ENCODE data around the gene WDR59. TPM values are rescaled to one million over a fixed set of nuclear protein-coding genes. Genes with fewer than 3 reads are reported as not detected.

Gene WDR59
- total and polyA plus RNA-seq, 11 donors, result 16.0 to 52.2 (median 39.5) TPM

GRCh38 chr16:74892574-74893461 is 92.1 kb downstream of the WDR59 start:
- no peak for DNase-seq
- Histone ChIP-seq H3K27me3 (no peaks in the 10 kb centered on the region), H3K4me1 (peaks cover 0 to 8% (median 0%) of the 10 kb centered on the region in 12 donors), H3K27ac (no peak overlapping the region), H3K36me3 (peaks cover 0 to 86% (median 61%) of the 10 kb centered on the region in 9 donors), H3K4me3 (no peak overlapping the region), H3K9me3 (no peaks in the 10 kb centered on the region)
- intact Hi-C loops (cut with DNase I), result no loop called here
- WGBS, 4 donors, result 83 to 93% (median 87%) methylated on average over 8 of the region's 8 CpGs
- no peak for TF ChIP-seq CTCF (IDR thresholded peaks at IDR 0.05)
- no peak for TF ChIP-seq POLR2A (IDR thresholded peaks at IDR 0.05)
- ATAC-seq, result no peak

DNA sequence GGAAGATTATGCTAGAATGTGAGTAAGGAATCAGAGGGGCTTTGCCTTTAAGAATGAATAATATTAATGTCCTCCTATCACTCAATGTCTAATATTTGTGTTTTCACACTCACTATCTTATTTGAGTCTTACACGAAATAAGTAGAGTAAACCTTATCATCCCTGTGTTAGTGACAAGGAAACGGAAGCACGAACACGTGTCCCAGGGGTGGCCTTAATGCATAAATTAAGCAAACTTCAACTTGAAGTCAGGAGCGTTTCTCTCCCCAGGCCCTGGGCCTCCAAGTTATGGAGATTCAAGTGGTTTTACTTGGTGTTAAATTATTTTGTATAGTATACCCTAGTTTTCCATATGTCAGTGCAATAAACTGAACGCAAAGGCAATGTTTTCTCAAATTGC is 96.0 kb downstream of the WDR59 start:
- ATAC-seq, result no peak

DNA sequence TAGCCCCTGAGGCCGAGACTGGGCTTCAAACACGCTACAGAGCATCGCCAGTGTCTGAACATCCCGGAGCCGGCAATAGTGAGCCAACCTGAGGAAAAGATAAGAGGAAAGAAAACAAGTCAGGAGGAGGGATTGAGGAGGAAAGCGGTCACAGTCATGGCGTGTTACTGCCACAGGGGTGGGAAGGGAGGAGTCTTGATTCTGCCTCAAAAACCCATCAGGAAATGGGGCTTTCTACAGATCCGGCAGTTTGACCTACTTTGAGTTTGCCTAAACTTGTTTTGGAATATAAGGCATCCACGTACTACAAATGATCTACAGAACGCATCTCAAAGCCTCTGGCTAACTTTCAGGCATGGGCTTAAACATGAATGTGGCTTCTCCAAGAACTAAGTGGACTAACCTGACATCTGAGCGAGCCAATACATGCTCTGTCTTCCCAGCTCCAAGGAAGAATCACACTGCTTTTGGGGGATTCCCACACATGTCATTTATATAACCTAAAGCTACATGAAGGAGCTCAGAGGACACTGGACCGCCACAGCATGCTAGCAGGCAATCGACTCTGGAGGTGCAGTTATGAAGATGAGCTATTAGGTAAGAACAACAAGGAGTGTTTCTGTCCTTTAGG is 96.6 kb downstream of the WDR59 start:
- intact Hi-C loops (cut with DNase I), result loop anchor here in 1 of 10 donors (10.0 kb wide), 1 partner anchor 226 kb away; the partner anchor contains the start of gene LDHD
- Histone ChIP-seq H3K4me3 (no peak overlapping the region), H3K9me3 (no peaks in the 10 kb centered on the region), H3K4me1 (no peaks in the 10 kb centered on the region), H3K27ac (no peak overlapping the region), H3K36me3 (peaks cover 3 to 100% (median 96%) of the 10 kb centered on the region in 9 donors), H3K27me3 (no peaks in the 10 kb centered on the region)
- DNase-seq (no peak), ATAC-seq (no peak)
- no peak for TF ChIP-seq POLR2A (IDR thresholded peaks at IDR 0.05)
- TF ChIP-seq CTCF (IDR thresholded peaks at IDR 0.05), result no peak
- WGBS, 4 donors, result 91 to 95% (median 94%) methylated on average over 13 of the region's 13 CpGs

More for the DNA sequence above, 96.0 kb downstream of the WDR59 start:
- 82 to 93% (median 90%) methylated on average over 6 of the region's 6 CpGs for WGBS, 4 donors
- DNase-seq, result no peak
- TF ChIP-seq CTCF (IDR thresholded peaks at IDR 0.05), result no peak
- TF ChIP-seq POLR2A (IDR thresholded peaks at IDR 0.05), result no peak
- no peak overlapping the region for H3K4me3 ChIP-seq
- H3K27ac ChIP-seq, result no peak overlapping the region
- no peaks in the 10 kb centered on the region for H3K9me3 ChIP-seq
- H3K4me1 ChIP-seq, result no peaks in the 10 kb centered on the region
- intact Hi-C loops (cut with DNase I), result loop anchor here in 1 of 10 donors (10.0 kb wide), 1 partner anchor 226 kb away; the partner anchor contains the start of gene LDHD
- H3K36me3 ChIP-seq, result peaks cover 3 to 100% (median 98%) of the 10 kb centered on the region in 9 donors
- H3K27me3 ChIP-seq, result no peaks in the 10 kb centered on the region

- TF ChIP-seq CTCF (IDR thresholded peaks at IDR 0.05) (no peak), POLR2A (IDR thresholded peaks at IDR 0.05) (no peak)
- peaks cover 3 to 100% (median 92%) of the 10 kb centered on the region in 9 donors for H3K36me3 ChIP-seq
- no peaks in the 10 kb centered on the region for H3K27me3 ChIP-seq
- ATAC-seq, result no peak
- 95 to 99% (median 97%) methylated on average over 2 of the region's 2 CpGs for WGBS, 4 donors
- no peak overlapping the region for H3K27ac ChIP-seq
- H3K4me3 ChIP-seq, result no peak overlapping the region
- no peak for DNase-seq
- H3K4me1 ChIP-seq, result no peaks in the 10 kb centered on the region
- intact Hi-C loops (cut with DNase I), result loop anchor here in 1 of 10 donors (10.0 kb wide), 1 partner anchor 228 kb away; the partner anchor contains the start of gene LDHD
- no peaks in the 10 kb centered on the region for H3K9me3 ChIP-seq
These were observed 97.8 kb downstream of the WDR59 start for GRCh38 chr16:74887084-74887483.

All from heart left ventricle (tissue), 16 donors.